DND-41 (cell line): ENCODE data around the gene BFSP2.

Source experiments
- ATAC-seq: fragments of 200-7000 bp; cut with Tn5 transposase; 3 replicates; pipeline ENCODE4 v1.9.1; 2021; ENCODE audit warnings: low read depth; ENCODE audit not compliant: insufficient read depth
- DNase-seq: peaks from one replicate; pipeline ENCODE4 v3.0.0-alpha.2; 2020
- H2AFZ ChIP-seq: 2 replicates; pipeline ENCODE4 v1.6.0; 2012; ENCODE audit warnings: low read depth, low read length
- H3K27ac ChIP-seq: 2 replicates; pipeline ENCODE4 v1.5.1; 2012; ENCODE audit warnings: low read length, inconsistent platforms
- H3K27me3 ChIP-seq: fragments of 200-600 bp; sonication (generic); 2 replicates; pipeline ENCODE4 v1.6.0; 2012; ENCODE audit warnings: low read length, mild to moderate bottlenecking, inconsistent platforms; ENCODE audit not compliant: insufficient read depth, poor library complexity
- H3K36me3 ChIP-seq: 2 replicates; pipeline ENCODE4 v1.5.1; 2012; ENCODE audit warnings: low read length, inconsistent platforms; ENCODE audit not compliant: insufficient read depth
- H3K4me1 ChIP-seq: 2 replicates; pipeline ENCODE4 v1.5.1; 2012; ENCODE audit warnings: mild to moderate bottlenecking, low read length; ENCODE audit not compliant: insufficient read depth
- H3K4me2 ChIP-seq: 2 replicates; pipeline ENCODE4 v1.6.0; 2012; ENCODE audit warnings: mild to moderate bottlenecking, moderate library complexity, low read length, inconsistent platforms; ENCODE audit not compliant: insufficient read depth
- H3K4me3 ChIP-seq, 2 experiments: fragments of 200-600 bp in 1 of 2; shearing (Covaris generic) in 1 of 2; 2 replicates each; pipeline ENCODE4 v1.5.1; 2012 to 2016; ENCODE audit warnings: inconsistent platforms in 2 of 2, low read length in 2 of 2, mild to moderate bottlenecking in 2 of 2, low read depth in 1 of 2, moderate library complexity in 1 of 2
- H3K79me2 ChIP-seq: 2 replicates; pipeline ENCODE4 v1.6.0; 2012; ENCODE audit warnings: low read length, inconsistent platforms; ENCODE audit not compliant: insufficient read depth
- H3K9ac ChIP-seq: 2 replicates; pipeline ENCODE4 v1.6.0; 2012; ENCODE audit warnings: low read depth, mild to moderate bottlenecking, inconsistent platforms, low read length, moderate library complexity
- H3K9me3 ChIP-seq: 2 replicates; pipeline ENCODE4 v1.5.1; 2012; ENCODE audit warnings: low read length, moderate library complexity, mild to moderate bottlenecking, inconsistent platforms; ENCODE audit not compliant: insufficient read depth, severe bottlenecking
- H4K20me1 ChIP-seq: 2 replicates; pipeline ENCODE4 v1.6.0; 2012; ENCODE audit warnings: low read length; ENCODE audit not compliant: insufficient read depth
- EZH2 ChIP-seq: IDR thresholded peaks from 3 replicates; pipeline ENCODE4 v1.6.1; 2012; ENCODE audit warnings: borderline replicate concordance, low read depth, mild to moderate bottlenecking, moderate library complexity, low read length, inconsistent platforms; ENCODE audit not compliant: severe bottlenecking
- TF ChIP-seq, protein P1 (sequence below): IDR thresholded peaks from 2 replicates; pipeline ENCODE4 v1.5.1; 2012; ENCODE audit warnings: borderline replicate concordance, low read length, moderate library complexity, mild to moderate bottlenecking; ENCODE audit not compliant: poor library complexity, severe bottlenecking; ENCODE audit errors: extremely low read depth

BFSP2 gene

DNA sequence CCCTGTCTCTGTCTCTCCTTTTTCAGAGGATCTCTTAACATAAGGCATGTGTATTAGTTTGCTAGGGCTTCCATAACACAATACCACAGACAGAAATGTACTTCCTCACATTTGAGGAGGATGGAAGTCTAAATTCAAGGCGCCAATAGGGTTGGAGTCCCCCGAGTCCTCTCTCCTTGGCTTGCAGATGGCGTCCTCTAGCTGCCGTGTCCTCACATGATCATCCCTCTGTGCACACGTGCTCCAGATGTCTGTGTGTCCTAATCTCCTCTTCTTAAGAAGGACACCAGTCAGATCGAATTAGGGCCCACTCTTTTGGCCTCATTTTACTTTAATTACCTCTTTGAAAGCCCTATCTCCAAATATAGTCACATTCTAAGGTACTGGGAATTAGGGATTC, 23.0 kb upstream of the BFSP2 start:
- Histone ChIP-seq H4K20me1 (no peaks in the 10 kb centered on the region), H3K79me2 (no peaks in the 10 kb centered on the region), H3K27me3 (peaks cover 2% of the 10 kb centered on the region), H2AFZ (no peak overlapping the region), H3K9me3 (no peaks in the 10 kb centered on the region), H3K9ac (no peak overlapping the region), H3K4me3 (no peak overlapping the region), H3K27ac (no peak overlapping the region), H3K4me2 (no peak overlapping the region), H3K4me1 (no peaks in the 10 kb centered on the region), H3K36me3 (no peaks in the 10 kb centered on the region)
- no peak for ATAC-seq
- TF ChIP-seq, protein P1, sequence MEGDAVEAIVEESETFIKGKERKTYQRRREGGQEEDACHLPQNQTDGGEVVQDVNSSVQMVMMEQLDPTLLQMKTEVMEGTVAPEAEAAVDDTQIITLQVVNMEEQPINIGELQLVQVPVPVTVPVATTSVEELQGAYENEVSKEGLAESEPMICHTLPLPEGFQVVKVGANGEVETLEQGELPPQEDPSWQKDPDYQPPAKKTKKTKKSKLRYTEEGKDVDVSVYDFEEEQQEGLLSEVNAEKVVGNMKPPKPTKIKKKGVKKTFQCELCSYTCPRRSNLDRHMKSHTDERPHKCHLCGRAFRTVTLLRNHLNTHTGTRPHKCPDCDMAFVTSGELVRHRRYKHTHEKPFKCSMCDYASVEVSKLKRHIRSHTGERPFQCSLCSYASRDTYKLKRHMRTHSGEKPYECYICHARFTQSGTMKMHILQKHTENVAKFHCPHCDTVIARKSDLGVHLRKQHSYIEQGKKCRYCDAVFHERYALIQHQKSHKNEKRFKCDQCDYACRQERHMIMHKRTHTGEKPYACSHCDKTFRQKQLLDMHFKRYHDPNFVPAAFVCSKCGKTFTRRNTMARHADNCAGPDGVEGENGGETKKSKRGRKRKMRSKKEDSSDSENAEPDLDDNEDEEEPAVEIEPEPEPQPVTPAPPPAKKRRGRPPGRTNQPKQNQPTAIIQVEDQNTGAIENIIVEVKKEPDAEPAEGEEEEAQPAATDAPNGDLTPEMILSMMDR: no peak
- no peak for TF ChIP-seq EZH2
- no peak for DNase-seq

DNA sequence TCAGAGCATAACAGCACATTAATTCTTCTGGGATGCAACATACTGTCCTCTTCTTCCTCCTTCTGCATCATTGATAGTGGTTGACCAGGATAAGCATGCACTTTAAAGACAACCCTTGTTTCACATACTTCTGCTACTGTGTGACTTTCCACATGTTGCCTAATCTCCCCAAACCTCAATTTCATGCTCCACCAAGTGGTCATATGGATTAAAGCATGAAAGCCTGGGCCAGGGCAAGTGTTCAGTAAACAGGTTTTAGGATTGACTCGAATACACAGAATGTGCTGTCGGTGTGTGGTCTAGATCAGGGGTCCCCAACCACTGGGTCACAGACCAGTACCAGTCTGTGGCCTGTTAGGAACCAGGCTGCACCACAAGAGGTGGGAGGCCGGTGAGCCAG, 22.5 kb upstream of the BFSP2 start:
- no peaks in the 10 kb centered on the region for H4K20me1 ChIP-seq
- H3K9ac ChIP-seq: no peak overlapping the region
- no peak overlapping the region for H3K27ac ChIP-seq
- H3K4me1 ChIP-seq: no peaks in the 10 kb centered on the region
- no peak for TF ChIP-seq EZH2
- TF ChIP-seq, protein P1: peak; percentile 47
- ATAC-seq (no peak), DNase-seq (no peak)
- H3K27me3 ChIP-seq: peaks cover 6% of the 10 kb centered on the region
- H2AFZ ChIP-seq: no peak overlapping the region
- H3K4me3 ChIP-seq: no peak overlapping the region
- no peaks in the 10 kb centered on the region for H3K9me3 ChIP-seq
- H3K4me2 ChIP-seq: no peak overlapping the region
- no peaks in the 10 kb centered on the region for H3K79me2 ChIP-seq
- H3K36me3 ChIP-seq: no peaks in the 10 kb centered on the region

DNA sequence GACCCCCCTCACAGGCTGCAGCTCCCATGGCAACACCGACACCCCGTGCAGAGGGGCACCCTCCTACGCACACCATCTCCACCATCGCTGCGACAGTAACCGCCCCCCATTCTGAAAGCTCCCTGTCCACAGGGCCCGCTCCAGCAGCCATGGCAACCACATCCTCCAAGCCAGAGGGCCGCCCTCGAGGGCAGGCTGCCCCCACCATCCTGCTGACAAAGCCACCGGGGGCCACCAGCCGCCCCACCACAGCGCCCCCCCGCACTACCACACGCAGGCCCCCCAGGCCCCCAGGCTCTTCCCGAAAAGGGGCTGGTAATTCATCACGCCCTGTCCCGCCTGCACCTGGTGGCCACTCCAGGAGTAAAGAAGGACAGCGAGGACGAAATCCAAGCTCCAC, 19.9 kb upstream of the BFSP2 start:
- no peaks in the 10 kb centered on the region for H3K79me2 ChIP-seq
- H3K4me2 ChIP-seq: no peak overlapping the region
- ATAC-seq: no peak
- H3K4me1 ChIP-seq: no peaks in the 10 kb centered on the region
- H3K9ac ChIP-seq: no peak overlapping the region
- no peaks in the 10 kb centered on the region for H3K36me3 ChIP-seq
- H3K27me3 ChIP-seq: peaks cover 6% of the 10 kb centered on the region
- no peaks in the 10 kb centered on the region for H3K9me3 ChIP-seq
- H3K27ac ChIP-seq: no peak overlapping the region
- TF ChIP-seq, protein P1: no peak
- TF ChIP-seq EZH2: no peak
- no peaks in the 10 kb centered on the region for H4K20me1 ChIP-seq
- no peak overlapping the region for H3K4me3 ChIP-seq
- no peak overlapping the region for H2AFZ ChIP-seq
- DNase-seq: no peak

DNA sequence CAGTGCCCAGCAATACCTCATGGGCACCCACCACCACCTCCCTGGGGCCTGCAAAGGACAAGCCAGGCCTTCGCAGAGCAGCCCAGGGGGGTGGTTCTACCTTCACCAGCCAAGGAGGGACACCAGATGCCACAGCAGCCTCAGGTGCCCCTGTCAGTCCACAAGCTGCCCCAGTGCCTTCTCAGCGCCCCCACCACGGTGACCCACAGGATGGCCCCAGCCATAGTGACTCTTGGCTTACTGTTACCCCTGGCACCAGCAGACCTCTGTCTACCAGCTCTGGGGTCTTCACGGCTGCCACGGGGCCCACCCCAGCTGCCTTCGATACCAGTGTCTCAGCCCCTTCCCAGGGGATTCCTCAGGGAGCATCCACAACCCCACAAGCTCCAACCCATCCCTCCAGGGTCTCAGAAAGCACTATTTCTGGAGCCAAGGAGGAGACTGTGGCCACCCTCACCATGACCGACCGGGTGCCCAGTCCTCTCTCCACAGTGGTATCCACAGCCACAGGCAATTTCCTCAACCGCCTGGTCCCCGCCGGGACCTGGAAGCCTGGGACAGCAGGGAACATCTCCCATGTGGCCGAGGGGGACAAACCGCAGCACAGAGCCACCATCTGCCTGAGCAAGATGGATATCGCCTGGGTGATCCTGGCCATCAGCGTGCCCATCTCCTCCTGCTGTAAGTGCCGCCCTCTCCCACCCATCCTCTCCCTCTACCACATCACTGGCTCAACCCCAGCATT, 19.2 kb upstream of the BFSP2 start:
- Histone ChIP-seq H3K9ac (no peak overlapping the region), H3K4me3 (no peak overlapping the region), H2AFZ (no peak overlapping the region), H3K4me2 (no peak overlapping the region), H3K36me3 (no peaks in the 10 kb centered on the region), H3K4me1 (no peaks in the 10 kb centered on the region), H3K79me2 (no peaks in the 10 kb centered on the region), H4K20me1 (no peaks in the 10 kb centered on the region), H3K27ac (no peak overlapping the region), H3K27me3 (peaks cover 3% of the 10 kb centered on the region), H3K9me3 (no peaks in the 10 kb centered on the region)
- no peak for TF ChIP-seq EZH2
- TF ChIP-seq, protein P1: no peak
- ATAC-seq (no peak), DNase-seq (no peak)
